Cerebellar nuclear complex (tissue), 1 donor: ENCODE results near the gene MACROD2.

Source experiments
- DNase-seq, 2 experiments: peaks; one replicate each; lab custom pipeline; 2025; lab: John Stamatoyannopoulos, UW

MACROD2 gene

GRCh38 chr20:16063881-16064280 is 2068.6 kb downstream of the MACROD2 start:
- DNase-seq, result no peak

GRCh38 chr20:16064989-16065707 is 2069.8 kb downstream of the MACROD2 start:
- no peak for DNase-seq

DNA sequence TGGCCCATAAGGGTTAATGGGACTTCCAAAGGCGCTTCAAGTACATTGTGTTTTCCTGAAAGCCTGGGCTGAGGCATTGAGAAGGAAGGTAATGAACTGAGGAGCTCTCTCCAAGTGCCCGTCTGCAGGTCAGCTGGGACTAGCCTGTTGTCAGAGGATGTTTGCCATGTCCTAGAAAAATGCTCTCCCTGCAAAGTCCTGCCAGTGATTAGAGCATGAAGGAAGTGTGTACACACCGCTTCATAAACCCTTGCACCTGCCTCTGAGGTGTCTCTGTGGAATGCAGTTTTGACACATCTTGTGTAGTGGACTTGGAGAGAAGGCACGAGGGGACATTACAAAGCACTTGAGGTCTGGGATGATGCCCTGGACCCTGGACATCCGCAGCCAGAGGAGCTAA is 2071.3 kb downstream of the MACROD2 start:
- no peak for DNase-seq

- no peak for DNase-seq
Measured at GRCh38 chr20:16069389-16070010, 2074.2 kb downstream of the MACROD2 start.

DNA sequence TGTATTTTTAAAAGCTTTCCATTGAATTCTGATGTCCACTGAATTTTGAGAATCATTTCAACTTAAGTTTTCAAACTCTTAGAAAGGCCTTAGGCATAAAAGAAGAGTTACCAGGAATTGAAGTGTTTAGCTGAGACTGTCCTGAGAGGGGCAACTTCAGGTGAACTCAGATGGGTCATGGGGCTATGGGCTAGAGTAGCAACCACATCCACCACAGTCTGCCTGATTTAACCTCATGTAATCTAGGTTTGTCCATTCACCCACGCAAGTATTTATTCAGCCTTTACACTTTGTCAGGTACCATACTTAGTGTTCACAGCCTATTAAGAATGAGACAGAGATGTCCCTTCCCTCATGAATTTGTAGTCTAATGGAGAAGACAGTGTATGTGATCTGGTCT is 2076.9 kb downstream of the MACROD2 start:
- DNase-seq, result no peak

- no peak for DNase-seq
Measured at GRCh38 chr20:16078172-16078898, 2083.0 kb downstream of the MACROD2 start.

- DNase-seq, result no peak
Measured at GRCh38 chr20:16081421-16081820, 2086.1 kb downstream of the MACROD2 start.

DNA sequence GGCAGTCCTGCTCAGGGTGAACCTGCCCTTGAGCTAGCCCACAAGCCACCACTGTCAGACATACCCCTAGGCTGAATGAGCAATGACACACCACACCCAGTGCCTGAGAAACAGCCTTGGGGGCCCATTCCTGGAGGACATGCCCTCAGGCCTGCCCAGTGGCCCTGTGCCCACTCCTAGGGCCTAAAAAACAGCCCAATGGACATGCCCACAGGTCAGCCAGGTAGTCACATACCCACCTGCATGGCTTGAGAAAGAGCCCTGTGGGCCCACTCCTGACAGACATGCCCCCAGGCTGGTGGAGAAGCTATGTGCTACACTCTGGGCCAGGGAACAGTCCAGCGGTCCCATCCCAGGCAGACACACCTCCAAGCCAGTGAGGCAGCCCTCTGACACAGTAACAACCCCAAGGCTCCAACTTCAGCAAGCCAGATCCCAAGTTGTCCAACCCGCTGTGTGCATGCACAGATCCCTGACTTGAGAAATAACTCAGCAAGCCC is 2086.8 kb downstream of the MACROD2 start:
- DNase-seq, result no peak

DNA sequence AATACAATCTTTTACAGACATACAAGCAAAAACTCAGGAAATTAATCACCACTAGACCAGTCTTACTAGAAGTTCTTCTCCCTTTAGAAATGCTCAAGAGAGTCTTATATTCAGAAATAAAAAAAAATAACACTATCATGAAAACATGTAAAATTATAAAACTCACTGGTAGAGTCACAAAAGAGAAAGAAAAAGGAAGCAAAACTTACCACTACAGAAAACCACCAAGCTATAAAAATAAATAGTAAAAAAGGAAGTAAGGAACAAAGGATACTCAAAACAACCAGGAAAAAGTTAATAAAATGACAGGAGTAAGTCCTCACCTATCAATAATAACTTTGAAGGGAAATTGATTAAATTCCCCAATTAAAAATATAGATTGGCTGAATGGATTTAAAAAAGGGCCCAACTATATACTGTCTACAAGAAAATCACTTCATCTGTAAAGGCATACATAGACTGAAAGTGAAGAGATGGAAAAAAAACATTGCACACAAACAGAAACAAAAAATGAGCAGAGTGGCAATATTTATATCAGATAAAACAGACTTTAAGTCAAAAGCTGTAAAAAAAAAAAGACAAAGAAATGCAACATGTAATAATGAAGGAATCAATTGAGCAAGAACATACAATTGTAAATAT is 2088.4 kb downstream of the MACROD2 start:
- DNase-seq, result no peak

GRCh38 chr20:16095226-16095625 is 2099.9 kb downstream of the MACROD2 start:
- DNase-seq, result no peak

GRCh38 chr20:16096756-16097326 is 2101.5 kb downstream of the MACROD2 start:
- no peak for DNase-seq

DNA sequence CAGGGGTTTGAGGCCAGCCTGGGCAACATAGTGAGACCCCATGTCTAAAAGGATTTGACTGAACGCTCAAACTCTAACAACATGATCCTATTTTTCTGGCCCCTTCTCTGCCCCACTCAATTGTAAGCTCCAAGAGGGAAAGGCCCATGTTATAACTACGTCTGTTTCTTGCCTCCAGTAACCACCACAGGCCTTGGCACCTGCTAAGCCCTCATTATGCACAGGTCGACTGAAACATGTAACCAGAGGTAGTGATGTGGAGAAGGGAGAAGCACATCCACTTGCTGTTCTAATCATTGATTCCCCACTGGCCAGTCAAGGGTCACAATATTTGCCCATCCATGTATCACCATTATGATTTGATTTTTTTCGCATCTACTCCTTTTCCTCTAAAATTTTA is 2102.5 kb downstream of the MACROD2 start:
- DNase-seq, result no peak

GRCh38 chr20:16098890-16099639 is 2103.7 kb downstream of the MACROD2 start:
- no peak for DNase-seq

- DNase-seq, result no peak
Measured at GRCh38 chr20:16100111-16100510, 2104.8 kb downstream of the MACROD2 start.

GRCh38 chr20:16100767-16101166 is 2105.5 kb downstream of the MACROD2 start:
- DNase-seq, result no peak
